Breast epithelium (tissue), 3 donors: ENCODE data around the gene PRIM2.

Experiments
- POLR2A ChIP-seq: fragments of 450-650 bp; IDR thresholded peaks from one replicate; pipeline ENCODE4 v1.6.1; 2016; ENCODE audit warnings: antibody characterized with exemption, mild to moderate bottlenecking, moderate library complexity
- POLR2AphosphoS5 ChIP-seq, 3 donors: sonication (generic); formaldehyde crosslinking; IDR thresholded peaks; one replicate each; pipeline ENCODE4 v1.6.1; 2017; ENCODE audit warnings: antibody characterized with exemption in 3 of 3
- TF ChIP-seq, protein P1 (sequence below), 3 donors: fragments of 450-650 bp; IDR thresholded peaks; one replicate each; pipeline ENCODE4 v1.5.1; 2016 to 2017; ENCODE audit warnings: antibody characterized with exemption in 3 of 3, mild to moderate bottlenecking in 3 of 3, moderate library complexity in 3 of 3

DNA sequence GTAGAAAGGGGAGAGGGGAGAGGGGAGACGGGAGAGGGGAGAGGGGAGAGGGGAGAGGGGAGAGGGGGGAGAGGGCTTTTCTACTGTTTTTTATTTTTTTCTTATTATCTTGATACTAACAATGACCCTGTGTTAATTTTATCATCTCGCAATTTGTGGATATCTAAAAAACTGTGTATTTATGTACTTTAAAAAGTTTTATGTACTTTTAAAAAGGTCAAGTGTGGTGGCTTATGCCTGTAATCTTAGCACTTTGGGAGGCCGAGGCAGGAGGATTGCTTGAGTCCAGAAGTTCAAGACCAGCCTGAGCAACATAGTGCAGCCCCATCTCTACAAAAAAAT lies 5.5 kb upstream of the PRIM2 start:
- TF ChIP-seq, protein P1, sequence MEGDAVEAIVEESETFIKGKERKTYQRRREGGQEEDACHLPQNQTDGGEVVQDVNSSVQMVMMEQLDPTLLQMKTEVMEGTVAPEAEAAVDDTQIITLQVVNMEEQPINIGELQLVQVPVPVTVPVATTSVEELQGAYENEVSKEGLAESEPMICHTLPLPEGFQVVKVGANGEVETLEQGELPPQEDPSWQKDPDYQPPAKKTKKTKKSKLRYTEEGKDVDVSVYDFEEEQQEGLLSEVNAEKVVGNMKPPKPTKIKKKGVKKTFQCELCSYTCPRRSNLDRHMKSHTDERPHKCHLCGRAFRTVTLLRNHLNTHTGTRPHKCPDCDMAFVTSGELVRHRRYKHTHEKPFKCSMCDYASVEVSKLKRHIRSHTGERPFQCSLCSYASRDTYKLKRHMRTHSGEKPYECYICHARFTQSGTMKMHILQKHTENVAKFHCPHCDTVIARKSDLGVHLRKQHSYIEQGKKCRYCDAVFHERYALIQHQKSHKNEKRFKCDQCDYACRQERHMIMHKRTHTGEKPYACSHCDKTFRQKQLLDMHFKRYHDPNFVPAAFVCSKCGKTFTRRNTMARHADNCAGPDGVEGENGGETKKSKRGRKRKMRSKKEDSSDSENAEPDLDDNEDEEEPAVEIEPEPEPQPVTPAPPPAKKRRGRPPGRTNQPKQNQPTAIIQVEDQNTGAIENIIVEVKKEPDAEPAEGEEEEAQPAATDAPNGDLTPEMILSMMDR (IDR thresholded peaks at IDR 0.05), result no peak
- no peak for TF ChIP-seq POLR2AphosphoS5 (IDR thresholded peaks at IDR 0.05)
- TF ChIP-seq POLR2A, result no peak
